GM21786 (cell line): Measurements from ENCODE around the gene CYP27C1.
A peak's percentile ranks its signal among the peaks of the same experiment; 100 is the strongest.
"Not testable (repeated sequence)": the region's sequence is repeated elsewhere in the genome, so short reads cannot be mapped to it uniquely, and the experiment has no call there.

ENCODE experiments used
- ATAC-seq: cut with Tn5 transposase; IDR thresholded peaks from one replicate; pipeline ENCODE4 v1.9.1; 2021; ENCODE audit not compliant: unreplicated experiment

Gene CYP27C1

GRCh38 chr2:127220102-127220767, at the start of gene CYP27C1:
Gene CYP27C1 (minus strand): TSS chr2:127220299. CDS start chr2:127220270, 29 bp downstream.
- no peak for ATAC-seq

GRCh38 chr2:127261804-127262406, 41.8 kb upstream of the CYP27C1 start:
- no peak for ATAC-seq

GRCh38 chr2:127259355-127259754, 39.3 kb upstream of the CYP27C1 start:
- ATAC-seq: no peak

GRCh38 chr2:127256866-127257265, 36.8 kb upstream of the CYP27C1 start:
- no peak for ATAC-seq

GRCh38 chr2:127256381-127256780, 36.3 kb upstream of the CYP27C1 start:
- ATAC-seq: no peak

- no peak for ATAC-seq
These were observed 35.6 kb upstream of the CYP27C1 start for GRCh38 chr2:127255721-127256120.

- no peak for ATAC-seq
These were observed 35.0 kb upstream of the CYP27C1 start for GRCh38 chr2:127255146-127255545.

GRCh38 chr2:127254386-127254981, 34.4 kb upstream of the CYP27C1 start:
- no peak for ATAC-seq

- ATAC-seq: not testable (repeated sequence)
These were observed 21.1 kb upstream of the CYP27C1 start for GRCh38 chr2:127241184-127241583.

GRCh38 chr2:127239395-127239794, 19.3 kb upstream of the CYP27C1 start:
- ATAC-seq: no peak

GRCh38 chr2:127237768-127238167, 17.7 kb upstream of the CYP27C1 start:
- not testable (repeated sequence) for ATAC-seq

- ATAC-seq: no peak
These were observed 15.1 kb upstream of the CYP27C1 start for GRCh38 chr2:127235082-127235702.

- no peak for ATAC-seq
These were observed 13.6 kb upstream of the CYP27C1 start for GRCh38 chr2:127233710-127234109.

GRCh38 chr2:127231130-127231865, 11.2 kb upstream of the CYP27C1 start:
- no peak for ATAC-seq

- ATAC-seq: no peak
These were observed 9.5 kb upstream of the CYP27C1 start for GRCh38 chr2:127229555-127229954.

GRCh38 chr2:127228102-127228501, 8.0 kb upstream of the CYP27C1 start:
- no peak for ATAC-seq

- not testable (repeated sequence) for ATAC-seq
These were observed 7.2 kb upstream of the CYP27C1 start for GRCh38 chr2:127227264-127227660.

GRCh38 chr2:127226520-127227263, 6.6 kb upstream of the CYP27C1 start:
- ATAC-seq: peak; percentile 88

- no peak for ATAC-seq
These were observed 6.0 kb upstream of the CYP27C1 start for GRCh38 chr2:127226132-127226519.

GRCh38 chr2:127225186-127225960, 5.3 kb upstream of the CYP27C1 start:
- ATAC-seq: no peak
